Heart left ventricle (tissue), 16 donors: ENCODE measurements around the gene HAX1. TPM values are rescaled to one million over a fixed set of nuclear protein-coding genes. Genes with fewer than 3 reads are reported as not detected.
"Not testable (repeated sequence)": the region's sequence is repeated elsewhere in the genome, so short reads cannot be mapped to it uniquely, and the experiment has no call there.

Experiments used
- ATAC-seq, 4 donors: fragments of 200-7000 bp; cut with Tn5 transposase; one replicate each; pipeline ENCODE4 v1.9.1; 2020 to 2022; ENCODE audit warnings: moderate library complexity in 4 of 4, mild to moderate bottlenecking in 3 of 4, moderate number of reproducible peaks in 1 of 4
- DNase-seq, 5 donors: peaks; one replicate each; pipeline ENCODE4 v3.0.0-alpha.2; 2020
- H3K27ac ChIP-seq, 12 donors: fragments of 200-600 bp; sonication (generic) in 4 of 12; one replicate each; pipeline versions ENCODE4 v1.5.0 to v1.8.0; 2016 to 2022; ENCODE audit warnings: mild to moderate bottlenecking in 2 of 12
- H3K27me3 ChIP-seq, 9 donors: fragments of 200-600 bp; sonication (generic) in 2 of 9; one replicate each; pipeline versions ENCODE4 v1.5.1 to v1.8.0; 2016 to 2022; ENCODE audit warnings: mild to moderate bottlenecking in 3 of 9
- H3K36me3 ChIP-seq, 9 donors: fragments of 200-600 bp; sonication (generic) in 2 of 9; one replicate each; pipeline versions ENCODE4 v1.5.0 to v1.8.0; 2018 to 2022; ENCODE audit warnings: mild to moderate bottlenecking in 2 of 9
- H3K4me1 ChIP-seq, 12 donors: fragments of 200-600 bp; sonication (generic) in 4 of 12; one replicate each; pipeline versions ENCODE4 v1.5.0 to v1.8.0; 2016 to 2022; ENCODE audit warnings: mild to moderate bottlenecking in 3 of 12
- H3K4me3 ChIP-seq, 12 donors: fragments of 200-600 bp; sonication (generic) in 4 of 12; one replicate each; pipeline versions ENCODE4 v1.5.0 to v1.8.0; 2017 to 2022; ENCODE audit warnings: mild to moderate bottlenecking in 9 of 12, moderate library complexity in 4 of 12
- H3K9me3 ChIP-seq, 12 donors: fragments of 200-600 bp; sonication (generic) in 4 of 12; one replicate each; pipeline versions ENCODE4 v1.5.0 to v1.8.0; 2016 to 2022; ENCODE audit warnings: mild to moderate bottlenecking in 1 of 12
- CTCF ChIP-seq, 12 donors: fragments of 200-600 bp; sonication (generic) in 4 of 12; IDR thresholded peaks; one replicate each; pipeline versions ENCODE4 v1.5.0 to v1.8.0; 2018 to 2022; ENCODE audit warnings: antibody characterized with exemption in 12 of 12, mild to moderate bottlenecking in 5 of 12
- POLR2A ChIP-seq, 2 donors: fragments of 450-650 bp; IDR thresholded peaks; one replicate each; pipeline ENCODE4 v1.6.1; 2017; ENCODE audit warnings: antibody characterized with exemption in 2 of 2, mild to moderate bottlenecking in 2 of 2, moderate library complexity in 2 of 2
- WGBS, 4 donors: extraction: QIAGEN DNeasy Blood & Tissue Kit in 2 of 4; methylation state at CpG; one replicate each; pipeline versions ENCODE4 v1.1.5 to v1.1.7; 2013 to 2018; 5-methylcytosine and 5-hydroxymethylcytosine counted together
- intact Hi-C, 10 donors: fragments of 100-400 bp; cut with DNase I; formaldehyde crosslinking; loops; one replicate each; pipeline versions ENCODE4 v1.11.1 to v1.14.2; 2022
- polyA plus RNA-seq, 2 donors: library from polyadenylated mRNA; stranded (reverse); fragments of 200-250 nt; gene quantifications; one replicate each; pipeline ENCODE4 v1.2.3, GENCODE V29; 2013
- total RNA-seq, 9 donors: library from RNA; depleted of rRNA in 2 of 9; stranded (reverse); fragments of >200 nt in 2 of 9; fragmentation: NEBNext Ultra II Directional in 3 of 9; extraction: Animal tissue kit (Norgen Biotek cat#: 25700) in 3 of 9; gene quantifications; one replicate each; pipeline versions ENCODE4 v1.1.0 to v1.2.4, GENCODE V29; 2016 to 2023
- donor health status: ischemic (EF 13 %, LVEDD 7.1; RV severe dilation, severe dysfunction).
- donor health status: healthy with polysubstance abuse.
- donor health status: DM: no; HTN: yes; CAD: no.
- donor health status: DM: no; HTN: no; CAD: no.
- donor health status: ischemic (EF 25% LVEDD 6.9; RV normal size, moderate dysfunction).
- donor health status: ischemic (EF 25% LVEDD 5.7; RV mildly dilated, moderate dysfunction).
- donor health status: healthy.
- donor health status: DM: yes; HTN: yes; CAD: no.
- donor health status: ischemic (EF 35%, LVEDD 5.7; RV mildly dilated, moderate dysfunction).
- donor health status: nonischemic (EF 11% LVEDD 7.7; RV severe dilation, severe dysfunction).
- donor health status: DM: yes; HTN: yes; CAD: no.
- donor health status: PGD.
- donor health status: ischemic (EF 29% LVEDD 5.4; RV normal size, mild dysfunction).
- donor health status: nonischemic (EF 23%, LVEDD 6.1; RV moderate dilation, normal function).

The HAX1 gene
- total and polyA plus RNA-seq, 11 donors = 127 to 308 (median 165) TPM

GRCh38 chr1:154225370-154225769, 47.1 kb upstream of the HAX1 start:
- ATAC-seq = no peak
- Histone ChIP-seq H3K4me1 (peaks cover 4 to 38% (median 29%) of the 10 kb centered on the region in 12 donors), H3K4me3 (no peak overlapping the region), H3K36me3 (peaks cover 4 to 57% (median 53%) of the 10 kb centered on the region in 9 donors), H3K9me3 (no peaks in the 10 kb centered on the region), H3K27me3 (no peaks in the 10 kb centered on the region), H3K27ac (no peak overlapping the region)
- DNase-seq = no peak
- intact Hi-C loops = loop anchor here in 2 of 10 donors (5.0 kb wide), 1 partner anchor 37 kb away; no protein-coding TSS in a partner anchor
- 90 to 100% (median 95%) methylated on average over 2 of the region's 2 CpGs for WGBS, 4 donors
- no peak for TF ChIP-seq POLR2A (IDR thresholded peaks at IDR 0.05)
- no peak for TF ChIP-seq CTCF (IDR thresholded peaks at IDR 0.05)

- ATAC-seq, H3K4me1 ChIP-seq, H3K9me3 ChIP-seq, H3K27ac ChIP-seq, DNase-seq, H3K4me3 ChIP-seq, H3K27me3 ChIP-seq: not testable (repeated sequence)
- intact Hi-C loops = loop anchor here in 1 of 10 donors (5.0 kb wide), 1 partner anchor 41 kb away; the partner anchor contains the start of gene HAX1
- peaks cover 6 to 100% (median 98%) of the 10 kb centered on the region in 9 donors for H3K36me3 ChIP-seq
- 96 to 100% (median 97%) methylated on average over 3 of the region's 3 CpGs for WGBS, 4 donors
Measured at GRCh38 chr1:154231112-154231511, 41.3 kb upstream of the HAX1 start.

GRCh38 chr1:154233127-154233526, 39.3 kb upstream of the HAX1 start:
- WGBS, 4 donors = 95 to 97% (median 96%) methylated on average over 12 of the region's 12 CpGs
- not testable (repeated sequence) for H3K27me3 ChIP-seq, H3K4me3 ChIP-seq, DNase-seq, H3K27ac ChIP-seq, H3K9me3 ChIP-seq, H3K4me1 ChIP-seq, ATAC-seq
- intact Hi-C loops = loop anchor here in 1 of 10 donors (5.0 kb wide), 1 partner anchor 39 kb away; the partner anchor contains the start of gene HAX1
- peaks cover 6 to 100% (median 98%) of the 10 kb centered on the region in 9 donors for H3K36me3 ChIP-seq

- H3K27me3 ChIP-seq = no peaks in the 10 kb centered on the region
- H3K9me3 ChIP-seq = no peaks in the 10 kb centered on the region
- no peak overlapping the region for H3K4me3 ChIP-seq
- intact Hi-C loops = no loop called here
- WGBS, 4 donors = 87 to 94% (median 90%) methylated on average over 4 of the region's 4 CpGs
- H3K27ac ChIP-seq = no peak overlapping the region
- TF ChIP-seq POLR2A (IDR thresholded peaks at IDR 0.05) (no peak), CTCF (IDR thresholded peaks at IDR 0.05) (no peak)
- no peak for ATAC-seq
- DNase-seq = no peak
- peaks cover 2 to 100% (median 95%) of the 10 kb centered on the region in 9 donors for H3K36me3 ChIP-seq
- peaks cover 0 to 2% (median 0%) of the 10 kb centered on the region in 12 donors for H3K4me1 ChIP-seq
Measured at GRCh38 chr1:154236855-154237254, 35.6 kb upstream of the HAX1 start.

- no peak overlapping the region for H3K4me3 ChIP-seq
- no peaks in the 10 kb centered on the region for H3K9me3 ChIP-seq
- no peak for DNase-seq
- H3K27me3 ChIP-seq = no peaks in the 10 kb centered on the region
- no peak overlapping the region for H3K27ac ChIP-seq
- intact Hi-C loops = no loop called here
- ATAC-seq = no peak
- 90 to 97% (median 95%) methylated on average over 2 of the region's 2 CpGs for WGBS, 4 donors
- H3K36me3 ChIP-seq = peaks cover 2 to 100% (median 95%) of the 10 kb centered on the region in 9 donors
- TF ChIP-seq CTCF (IDR thresholded peaks at IDR 0.05) = no peak
- no peak for TF ChIP-seq POLR2A (IDR thresholded peaks at IDR 0.05)
- peaks cover 0 to 2% (median 0%) of the 10 kb centered on the region in 12 donors for H3K4me1 ChIP-seq
Measured at GRCh38 chr1:154237435-154237834, 35.0 kb upstream of the HAX1 start.
